ENCODE results near the gene SEL1L3. TPM values are rescaled to one million over a fixed set of nuclear protein-coding genes. Genes with fewer than 3 reads are reported as not detected.

SEL1L3 gene
- polyA plus RNA-seq, 3 donors: 22.9 to 24.9 (median 23.1) TPM

DNA sequence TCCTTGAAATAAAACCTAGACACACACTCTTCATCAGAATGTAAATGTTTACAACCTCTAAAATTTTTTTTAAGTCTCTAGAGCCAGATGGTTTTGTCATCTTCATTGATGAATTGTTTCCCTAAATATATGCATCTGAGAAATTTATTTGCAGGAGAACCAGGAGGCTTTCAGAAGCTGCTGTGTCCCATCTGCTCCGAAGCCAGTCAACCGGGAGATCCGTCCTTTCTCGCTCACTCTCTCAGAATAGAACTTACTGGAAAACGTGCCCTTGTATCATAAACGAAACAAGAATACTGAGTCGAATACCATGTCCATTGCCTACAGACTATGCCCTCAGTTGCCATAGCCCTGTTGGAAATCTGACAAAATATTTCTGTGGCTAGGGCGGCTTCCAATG lies 103.7 kb downstream of the SEL1L3 start:
- no peak for DNase-seq (ENCODE audit: low read depth in 3 of 3, low spot score in 2 of 3)

DNA sequence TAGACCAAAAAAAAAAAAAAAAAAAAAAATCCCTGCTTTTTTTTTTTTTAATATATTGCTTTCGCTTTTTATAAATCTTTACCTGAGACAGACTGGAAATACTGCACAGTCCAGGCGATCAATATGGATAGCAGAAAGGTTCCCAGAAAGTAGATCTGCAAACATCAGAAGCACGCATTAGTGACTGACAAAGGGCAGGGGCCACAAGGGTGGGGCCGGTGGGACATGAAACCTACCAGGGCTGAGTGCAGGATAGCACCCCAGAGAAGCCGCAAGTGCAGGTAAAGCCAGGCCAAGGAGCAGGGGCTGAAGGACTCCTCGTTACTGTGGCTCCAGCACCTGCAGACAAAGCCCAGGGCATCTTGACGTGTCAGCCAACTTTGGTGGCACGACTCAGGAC lies 105.3 kb downstream of the SEL1L3 start:
- no peak for DNase-seq (ENCODE audit: low read depth in 3 of 3, low spot score in 2 of 3)

DNA sequence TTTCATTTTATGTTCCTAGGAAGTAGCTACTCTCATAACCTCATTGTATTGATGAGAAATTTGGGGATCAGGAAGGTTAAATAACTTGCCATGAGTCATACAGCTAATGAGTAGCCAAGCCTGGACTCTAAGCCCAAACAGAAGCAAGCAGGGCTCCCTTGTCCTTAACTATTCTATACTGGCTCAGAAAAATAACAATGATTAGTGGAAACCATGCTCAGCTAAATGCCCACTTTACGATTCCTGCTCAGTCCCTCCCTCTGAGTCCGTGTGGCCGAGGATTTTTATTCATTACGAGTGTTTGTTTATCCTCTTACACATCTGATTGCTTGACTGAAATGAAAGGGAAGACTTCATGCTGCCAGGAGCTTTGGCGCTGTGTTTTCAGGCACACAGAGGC lies 106.3 kb downstream of the SEL1L3 start:
- no peak for DNase-seq (ENCODE audit: low read depth in 3 of 3, low spot score in 2 of 3)

DNA sequence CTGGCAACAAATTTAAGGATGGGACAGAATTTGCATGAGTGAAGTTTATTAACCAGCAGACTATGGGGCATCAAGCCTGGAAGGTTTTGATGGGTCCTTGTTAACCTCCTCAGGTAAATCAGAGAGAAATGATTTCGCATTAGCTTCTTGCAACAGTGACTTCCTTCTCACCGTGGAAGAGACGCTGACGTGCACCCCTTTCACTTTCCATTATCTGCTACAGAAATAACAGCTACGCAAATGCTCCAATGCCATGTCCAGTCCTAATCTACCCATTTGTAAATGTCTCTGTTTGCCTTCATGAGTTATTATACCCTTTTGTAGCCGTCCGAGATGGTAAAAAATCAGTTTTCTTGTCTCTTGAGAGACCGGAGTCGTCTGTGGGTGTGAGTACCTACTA lies 106.9 kb downstream of the SEL1L3 start:
- DNase-seq (ENCODE audit: low read depth in 3 of 3, low spot score in 2 of 3): no peak

DNA sequence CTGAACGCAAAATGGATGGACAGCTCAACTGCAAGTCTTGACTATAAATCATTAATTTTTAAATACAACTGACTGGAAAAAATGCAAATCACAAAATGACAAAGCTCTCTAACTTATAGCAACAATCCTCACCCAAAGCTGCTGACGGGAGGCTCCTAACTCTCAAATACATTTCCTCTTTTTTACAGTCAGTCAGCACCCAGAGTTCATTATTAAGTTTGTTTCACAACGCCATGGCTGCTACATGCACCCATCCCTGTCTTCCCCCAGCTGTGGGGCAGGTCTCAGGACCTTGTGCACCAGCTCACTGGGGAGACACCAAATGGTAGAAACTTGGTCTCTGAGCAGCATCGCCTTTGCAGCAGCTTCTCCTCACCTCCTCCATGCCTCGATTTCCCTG lies 109.5 kb downstream of the SEL1L3 start:
- DNase-seq (ENCODE audit: low read depth in 3 of 3, low spot score in 2 of 3): no peak

DNA sequence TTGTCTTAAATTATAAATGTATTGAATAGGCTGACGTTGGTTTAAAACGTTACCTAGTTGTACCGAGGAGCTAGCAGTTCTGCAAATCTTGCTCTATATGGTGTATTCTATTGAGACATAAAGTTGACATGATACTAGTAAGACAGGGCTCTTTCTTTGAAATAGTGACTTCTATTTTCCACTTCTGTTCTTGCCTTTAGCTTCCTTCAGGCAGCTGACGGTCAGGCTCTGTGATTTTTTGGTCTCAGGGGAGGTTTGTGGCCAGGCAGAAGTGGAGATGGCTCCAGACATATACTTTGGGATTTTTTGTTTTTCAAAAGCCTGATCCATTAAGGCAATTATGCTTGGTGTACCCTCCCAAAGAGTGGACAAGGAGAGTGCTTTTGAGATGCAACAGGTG lies 111.9 kb downstream of the SEL1L3 start:
- no peak for DNase-seq (ENCODE audit: low read depth in 3 of 3, low spot score in 2 of 3)

DNA sequence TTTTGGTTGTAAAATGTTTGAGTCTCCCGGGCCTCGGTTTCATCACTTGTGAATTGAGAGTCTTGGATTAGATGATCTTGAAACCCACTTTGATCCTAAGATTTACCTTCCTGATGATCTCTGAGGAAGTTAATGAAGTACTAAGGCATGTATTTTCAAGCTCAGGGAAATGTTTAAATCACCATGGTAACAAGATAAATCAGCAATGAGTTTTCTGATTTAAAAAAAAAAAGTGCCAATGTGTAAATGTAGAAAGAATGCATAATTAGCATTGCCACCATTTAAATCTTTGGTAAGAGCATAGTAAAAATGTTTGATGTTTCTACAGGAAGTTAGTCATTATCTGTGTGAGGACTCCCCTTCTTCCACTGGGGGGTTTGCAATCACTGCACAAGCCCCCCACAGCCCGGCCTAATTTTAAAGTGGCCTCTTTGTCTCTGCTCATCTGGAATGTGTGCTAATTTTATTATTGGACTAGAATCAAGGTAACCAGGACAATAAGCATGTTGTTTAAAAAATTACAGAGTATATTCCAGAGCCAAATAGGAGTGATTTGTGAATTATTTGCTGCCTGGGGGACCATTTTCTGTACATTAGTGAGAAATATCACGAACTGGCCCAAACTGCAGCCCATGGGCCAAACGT lies 113.5 kb downstream of the SEL1L3 start:
- DNase-seq (ENCODE audit: low read depth in 3 of 3, low spot score in 2 of 3): no peak

DNA sequence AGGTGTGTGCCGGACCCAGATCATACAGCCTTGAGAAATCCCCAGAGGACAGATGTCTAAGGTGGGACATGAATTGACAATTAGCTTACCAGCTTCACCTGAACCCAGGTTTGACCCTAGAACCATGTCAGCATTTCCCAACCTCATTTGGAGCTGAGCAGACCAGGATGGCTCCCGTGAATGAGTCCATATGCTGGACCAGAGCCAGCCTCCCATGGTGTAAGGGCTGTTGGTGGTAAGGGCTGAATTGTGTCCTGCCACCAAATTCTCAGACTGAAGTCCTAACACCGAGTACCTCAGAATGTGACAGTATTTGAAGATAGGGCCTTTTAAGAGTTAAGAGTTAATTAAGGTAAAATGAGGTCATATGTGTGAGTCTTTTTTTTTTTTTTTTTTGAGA lies 118.8 kb downstream of the SEL1L3 start:
- DNase-seq (ENCODE audit: low read depth in 3 of 3, low spot score in 2 of 3): no peak

DNA sequence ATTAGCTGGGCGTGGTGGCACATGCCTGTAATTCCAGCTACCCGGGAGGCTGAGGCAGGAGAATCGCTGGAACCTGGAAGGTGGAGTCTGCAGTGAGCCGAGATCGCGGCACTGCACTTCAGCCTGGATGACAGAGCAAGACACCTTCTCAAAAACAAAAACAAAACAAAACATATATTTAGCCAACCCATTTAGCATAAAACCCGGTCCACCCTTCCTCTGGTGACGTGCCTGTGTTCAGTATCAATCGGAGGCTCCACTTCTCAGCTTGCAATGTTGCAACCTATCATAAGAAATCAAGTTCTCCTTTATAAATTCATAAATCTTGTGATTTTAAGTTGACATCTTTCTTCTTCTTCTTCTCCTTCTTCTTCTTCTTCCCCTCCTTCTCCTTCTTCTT lies 133.2 kb downstream of the SEL1L3 start:
- no peak for DNase-seq (ENCODE audit: low read depth in 3 of 3, low spot score in 2 of 3)

DNA sequence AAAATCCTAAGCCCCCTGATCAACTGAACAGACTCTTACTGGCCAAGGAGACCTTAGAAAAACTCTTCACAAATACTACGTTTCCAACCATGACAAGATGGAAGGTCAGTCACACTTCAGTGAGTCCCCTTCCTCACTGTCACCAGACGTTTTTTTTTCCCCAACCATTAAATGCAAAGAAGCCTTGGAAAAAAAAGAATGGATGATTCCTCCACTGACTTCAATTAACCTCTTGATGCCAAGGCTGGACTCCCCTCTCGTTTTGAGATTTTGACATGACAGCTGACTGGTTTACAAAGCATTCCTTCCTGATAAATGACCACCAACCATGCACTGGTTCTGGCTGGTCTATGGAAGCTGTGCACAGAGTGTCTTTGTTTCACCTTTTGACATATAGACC lies 133.9 kb downstream of the SEL1L3 start:
- DNase-seq (ENCODE audit: low read depth in 3 of 3, low spot score in 2 of 3): no peak

DNA sequence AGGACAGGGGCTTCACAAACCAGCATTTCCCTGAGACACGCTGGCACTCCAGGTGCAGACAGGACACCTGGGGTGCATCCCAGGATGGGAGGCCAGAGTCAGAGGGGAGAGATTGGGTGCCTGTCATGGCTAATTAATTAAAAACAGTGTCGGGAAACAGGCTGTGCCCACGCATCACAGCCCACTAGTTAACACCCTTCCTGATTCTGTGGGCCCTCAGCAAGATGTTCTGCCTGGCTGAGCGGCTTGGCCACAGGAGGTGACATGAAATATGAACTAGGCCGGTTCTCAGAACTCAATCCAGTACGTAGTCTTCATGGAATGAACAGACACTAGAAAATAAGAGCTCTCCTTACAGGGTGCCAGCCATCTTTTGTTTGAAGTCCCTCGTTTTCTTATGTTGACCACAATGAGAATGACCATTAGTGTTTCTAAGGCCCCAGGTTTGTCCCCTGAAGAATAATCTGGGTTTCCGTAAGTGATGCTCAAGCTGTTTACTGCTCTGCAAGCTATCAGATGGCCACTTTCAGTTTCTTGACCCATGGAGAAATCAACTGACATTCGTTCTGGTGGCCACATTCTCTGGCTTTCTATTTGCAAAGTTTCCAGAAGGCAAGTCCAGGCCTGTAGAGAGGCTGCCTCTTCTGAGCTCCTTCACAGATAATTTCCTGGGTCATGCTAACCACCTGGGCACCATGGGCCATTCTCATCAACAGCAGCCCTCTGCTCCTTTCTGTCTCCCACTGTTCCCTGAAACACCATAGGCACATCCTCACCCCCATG lies 134.9 kb downstream of the SEL1L3 start:
- peak in 1 of 3 donors; percentile 15 for DNase-seq (ENCODE audit: low read depth in 3 of 3, low spot score in 2 of 3)

DNA sequence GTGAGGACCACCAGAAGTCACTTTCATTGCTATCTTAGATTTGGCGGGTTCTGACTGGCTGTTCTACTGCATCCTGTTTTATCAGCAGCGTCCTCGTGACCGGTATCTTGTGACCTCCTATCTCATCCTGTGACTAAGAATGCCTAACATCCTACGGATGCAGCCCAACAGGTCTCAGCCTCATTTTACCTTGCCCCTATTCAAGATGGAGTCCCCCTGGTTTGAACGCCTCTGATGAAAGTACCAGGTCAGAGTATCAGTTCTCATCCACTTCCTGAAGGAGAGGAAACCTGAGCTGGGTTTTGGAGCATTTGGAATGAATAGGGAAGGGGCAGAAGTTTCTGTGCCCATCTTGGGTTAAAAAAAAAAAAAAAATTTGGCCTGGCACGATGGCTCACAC lies 136.9 kb downstream of the SEL1L3 start:
- no peak for DNase-seq (ENCODE audit: low read depth in 3 of 3, low spot score in 2 of 3)

DNA sequence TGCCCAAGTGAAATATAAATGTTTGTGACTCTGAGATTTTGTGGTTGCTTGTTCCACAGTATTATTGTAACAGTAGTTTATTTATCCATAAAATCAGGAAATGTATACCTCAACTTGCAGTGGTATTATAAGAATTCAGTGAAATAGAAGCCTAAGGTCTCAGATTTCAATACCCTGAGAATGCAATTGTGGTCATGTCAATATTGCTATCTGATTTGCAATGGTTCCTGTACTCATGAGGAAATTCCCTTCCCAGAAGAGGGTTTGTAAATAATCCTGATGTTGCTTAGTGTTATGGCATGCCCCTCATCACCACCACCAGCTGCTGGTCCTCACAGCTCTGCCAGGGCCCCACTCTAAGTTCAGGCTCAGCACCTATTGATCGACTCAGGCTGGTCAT lies 139.4 kb downstream of the SEL1L3 start:
- no peak for DNase-seq (ENCODE audit: low read depth in 3 of 3, low spot score in 2 of 3)

DNA sequence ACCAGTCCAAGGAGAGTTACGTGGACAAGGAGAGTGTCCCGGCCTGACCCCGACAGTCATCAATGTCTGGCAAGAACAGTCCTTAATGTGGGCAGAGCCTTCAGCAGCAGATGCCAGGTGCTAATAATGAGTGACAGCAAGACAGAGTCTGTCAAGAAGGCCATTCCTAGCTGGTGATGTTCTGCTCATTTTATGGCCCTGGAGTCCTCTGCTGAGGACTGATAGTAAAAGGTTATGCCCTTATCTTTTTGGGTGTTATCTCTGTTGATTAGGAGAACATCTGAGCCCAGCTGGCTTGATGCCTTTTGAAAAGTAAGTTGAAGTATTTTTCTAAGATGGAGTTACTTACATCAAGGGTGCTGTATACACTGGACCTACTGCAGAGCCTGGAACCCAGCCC lies 139.8 kb downstream of the SEL1L3 start:
- DNase-seq (ENCODE audit: low read depth in 3 of 3, low spot score in 2 of 3): no peak

DNA sequence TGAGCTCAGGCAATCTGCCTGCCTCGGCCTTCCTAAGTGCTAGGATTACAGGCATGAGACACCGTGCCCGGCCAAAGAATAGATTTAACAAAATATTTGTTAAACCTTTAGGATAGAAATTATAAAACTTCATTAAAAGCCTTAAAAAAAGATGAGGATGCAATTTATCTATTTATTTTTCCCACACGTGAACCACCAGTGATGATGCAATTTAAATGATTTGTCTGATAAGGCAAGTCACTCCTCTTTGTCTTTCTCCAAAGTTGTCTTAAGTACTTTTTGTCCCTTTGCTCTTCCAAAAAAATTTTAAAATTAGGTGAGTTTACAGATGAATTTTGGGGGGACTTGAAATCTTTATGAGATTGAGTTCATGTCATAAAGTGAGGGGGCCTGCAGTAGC lies 149.0 kb downstream of the SEL1L3 start:
- no peak for DNase-seq (ENCODE audit: low read depth in 3 of 3, low spot score in 2 of 3)

DNA sequence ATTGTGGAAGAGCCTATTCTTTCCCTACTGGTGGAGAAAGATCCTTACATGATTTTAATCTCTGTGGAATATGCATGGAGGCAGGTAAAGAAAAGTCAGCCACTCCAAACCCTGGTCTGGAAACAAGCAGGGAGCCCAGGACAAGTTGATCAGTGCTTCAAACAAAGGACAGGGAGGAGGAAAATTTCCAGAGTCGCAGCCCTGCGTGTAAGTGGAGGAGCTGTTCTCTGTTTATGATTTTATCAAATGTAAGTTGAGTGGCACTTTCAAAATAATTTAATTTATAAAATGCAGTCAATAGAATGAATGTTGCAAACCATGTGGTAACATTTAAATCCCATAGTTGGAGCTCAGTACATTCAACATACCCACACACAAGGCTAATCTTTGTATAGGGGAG lies 150.2 kb downstream of the SEL1L3 start:
- no peak for DNase-seq (ENCODE audit: low read depth in 3 of 3, low spot score in 2 of 3)

DNA sequence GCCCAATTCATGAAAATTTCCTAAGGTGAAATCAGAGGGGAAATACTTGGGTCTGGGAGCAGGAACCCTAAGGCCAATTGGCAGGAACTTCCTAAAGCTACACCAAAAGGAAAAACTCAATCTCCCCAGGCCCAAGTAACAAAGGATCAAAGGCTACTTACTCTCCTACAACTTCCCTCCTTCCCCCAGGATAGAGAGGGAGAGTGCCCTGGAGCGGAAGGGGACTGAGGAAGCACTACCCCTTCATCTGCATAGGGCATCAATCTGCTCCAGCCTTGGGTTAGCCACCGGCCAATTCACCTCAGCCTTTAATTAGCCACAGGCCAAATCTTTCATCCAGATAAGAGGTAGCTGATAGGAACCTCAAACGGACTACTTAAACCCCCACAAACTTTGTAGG lies 152.2 kb downstream of the SEL1L3 start:
- DNase-seq (ENCODE audit: low read depth in 3 of 3, low spot score in 2 of 3): no peak

DNA sequence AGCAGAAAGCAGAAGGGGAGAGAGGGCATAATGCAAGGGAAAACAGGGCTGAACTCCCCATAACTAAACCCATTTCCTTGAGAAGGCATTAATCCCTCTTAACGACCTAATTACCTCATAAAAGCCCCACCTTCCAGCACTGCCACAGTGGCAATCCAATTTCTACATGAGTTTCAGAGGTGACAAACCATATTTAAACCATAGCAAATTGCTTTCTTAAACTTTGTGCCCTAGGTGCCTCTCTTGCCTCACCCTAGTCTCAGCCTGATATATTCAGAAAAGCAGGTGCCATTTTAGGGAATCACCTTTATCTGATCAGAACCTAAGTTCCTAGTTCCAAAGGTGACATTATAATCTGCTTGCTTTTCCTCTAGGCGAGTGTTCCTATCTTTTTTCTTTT lies 158.3 kb downstream of the SEL1L3 start:
- no peak for DNase-seq (ENCODE audit: low read depth in 3 of 3, low spot score in 2 of 3)

DNA sequence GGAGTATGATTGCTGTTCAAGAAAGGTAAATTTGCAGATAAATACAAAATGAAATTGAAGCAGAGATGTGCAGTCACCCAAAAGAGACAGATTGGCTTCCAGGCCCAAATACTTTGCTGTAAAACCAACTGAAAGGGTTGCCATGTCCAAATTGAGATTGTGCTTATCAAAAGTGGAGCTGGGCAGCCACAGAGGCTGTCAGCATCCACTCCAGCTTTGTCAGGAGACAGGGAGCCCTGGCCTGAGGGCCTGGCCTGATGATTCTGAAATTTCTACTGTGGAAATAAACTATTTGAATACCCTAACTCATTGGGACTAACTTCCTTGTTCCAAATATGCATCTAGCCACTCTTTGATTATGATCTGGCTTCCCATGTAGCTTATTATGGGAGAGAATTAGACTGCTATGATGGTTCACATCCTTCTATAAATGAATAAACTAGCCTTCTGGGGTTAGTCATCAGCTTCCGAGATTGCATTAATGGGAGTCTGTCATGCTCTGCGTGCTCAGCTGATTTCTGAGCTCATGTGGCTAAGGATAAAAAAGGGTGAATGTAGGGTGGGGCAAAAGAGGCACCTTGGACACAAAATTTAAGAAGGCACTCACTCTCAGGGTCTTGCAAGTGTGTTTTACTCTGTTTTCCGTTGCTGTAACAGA lies 158.9 kb downstream of the SEL1L3 start:
- no peak for DNase-seq (ENCODE audit: low read depth in 3 of 3, low spot score in 2 of 3)

DNA sequence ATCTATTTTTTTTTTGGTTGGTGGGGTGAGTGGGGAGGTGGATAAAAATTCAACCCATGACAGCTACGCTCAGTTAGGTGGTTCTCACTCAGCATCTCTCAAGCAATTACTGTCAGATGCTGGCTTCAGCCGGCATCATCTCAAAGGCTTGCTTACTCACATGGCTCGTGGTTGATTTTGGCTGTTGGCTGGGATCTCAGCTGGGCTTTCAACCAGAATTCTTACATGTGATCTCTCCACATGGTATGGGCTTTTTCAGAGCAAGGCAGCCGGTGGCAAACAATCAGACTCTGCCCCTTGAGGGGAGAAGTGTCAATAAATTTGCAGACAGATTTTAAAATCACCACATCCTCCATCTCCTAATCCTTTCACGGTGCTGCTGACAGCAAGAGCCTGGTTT lies 159.9 kb downstream of the SEL1L3 start:
- no peak for DNase-seq (ENCODE audit: low read depth in 3 of 3, low spot score in 2 of 3)

DNA sequence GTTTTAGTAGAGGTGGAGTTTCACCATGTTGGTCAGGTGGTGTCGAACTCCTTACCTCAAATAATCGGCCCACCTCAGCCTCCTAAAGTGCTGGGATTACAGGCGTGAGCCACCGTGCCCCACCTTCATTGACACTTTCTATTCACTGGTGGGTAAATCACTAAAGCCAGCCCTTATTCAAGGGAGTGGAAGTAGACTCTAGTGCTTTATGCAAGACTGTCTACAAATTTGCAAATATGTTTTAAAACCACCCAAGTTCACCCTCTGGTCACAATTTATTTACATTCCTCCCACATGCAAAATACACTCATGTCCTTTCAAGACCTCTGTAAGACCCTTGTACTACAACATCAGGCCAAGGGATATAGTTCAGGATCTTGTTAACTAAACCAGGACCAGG lies 162.1 kb downstream of the SEL1L3 start:
- DNase-seq (ENCODE audit: low read depth in 3 of 3, low spot score in 2 of 3): no peak

DNA sequence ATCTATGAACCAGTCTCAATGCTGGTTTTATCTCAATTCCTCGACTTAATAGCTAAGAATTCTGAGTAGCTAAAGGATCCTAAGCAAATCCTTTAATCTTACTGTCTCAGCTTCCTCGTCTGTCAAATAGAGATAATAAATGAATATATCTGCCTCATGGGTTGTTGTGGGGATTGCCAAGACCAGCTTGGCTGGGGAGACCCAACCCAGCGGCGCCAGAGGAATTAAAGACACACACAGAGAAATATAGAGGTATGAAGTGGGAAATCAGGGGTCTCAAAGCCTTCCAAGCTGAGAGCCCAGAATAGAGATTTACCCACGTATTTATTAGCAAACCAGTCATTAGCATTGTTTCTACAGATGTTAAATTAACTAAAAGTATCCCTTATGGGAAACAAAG lies 165.3 kb downstream of the SEL1L3 start:
- no peak for DNase-seq (ENCODE audit: low read depth in 3 of 3, low spot score in 2 of 3)
